Breast epithelium (tissue), 3 donors: ENCODE results near the gene LDLRAD4.

ENCODE experiments used
- CTCF ChIP-seq, 3 donors: fragments of 450-650 bp; IDR thresholded peaks; one replicate each; pipeline ENCODE4 v1.5.1; 2016 to 2017; ENCODE audit warnings: antibody characterized with exemption in 3 of 3, mild to moderate bottlenecking in 3 of 3, moderate library complexity in 3 of 3
- POLR2A ChIP-seq: fragments of 450-650 bp; IDR thresholded peaks from one replicate; pipeline ENCODE4 v1.6.1; 2016; ENCODE audit warnings: antibody characterized with exemption, mild to moderate bottlenecking, moderate library complexity

DNA sequence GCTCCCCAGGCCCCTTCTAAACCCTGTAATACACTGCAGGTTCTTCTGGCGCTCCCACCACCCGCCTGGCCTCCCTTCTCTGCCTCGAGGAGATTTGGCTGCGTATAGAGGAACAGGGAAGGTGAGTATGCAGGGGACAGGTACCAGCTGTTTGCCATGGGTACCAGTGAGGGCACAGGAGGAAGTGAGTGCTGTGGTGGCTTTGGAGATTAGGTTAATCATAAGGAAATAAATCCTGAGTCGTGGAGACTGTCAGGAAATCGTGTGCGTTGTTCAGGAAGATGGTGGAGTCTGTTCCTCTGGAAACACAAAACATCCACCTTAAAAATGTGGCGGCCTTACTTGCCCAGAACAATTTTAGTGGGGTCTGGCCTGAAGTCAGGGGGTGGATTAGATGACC is 277.4 kb downstream of the LDLRAD4 start:
- TF ChIP-seq CTCF (IDR thresholded peaks at IDR 0.05) (no peak), POLR2A (no peak)
